T-helper 2 cell treated with Interferon-gamma antibody and Interleukin-4, amounts not matched to agents 5 μg/mL and 100 μg/mL, for 36 hours (primary cell): ENCODE measurements around the gene ZFHX3.

Experiments
- DNase-seq: peaks from one replicate; pipeline ENCODE4 v3.0.0; 2021; ENCODE audit warnings: low spot score
- H3K27ac Mint-ChIP-seq: one replicate; pipeline ENCODE4 v1.8.0; 2021; ENCODE audit warnings: mild to moderate bottlenecking, mixed read lengths
- H3K27me3 Mint-ChIP-seq: one replicate; pipeline ENCODE4 v1.8.0; 2021; ENCODE audit warnings: low read depth, mixed read lengths
- H3K36me3 Mint-ChIP-seq: one replicate; pipeline ENCODE4 v1.8.0; 2021; ENCODE audit warnings: low read depth, mixed read lengths
- H3K4me1 Mint-ChIP-seq: one replicate; pipeline ENCODE4 v1.8.0; 2021; ENCODE audit warnings: low read depth, mixed read lengths
- H3K4me3 Mint-ChIP-seq: one replicate; pipeline ENCODE4 v1.8.0; 2022; ENCODE audit warnings: mild to moderate bottlenecking, moderate library complexity, mixed read lengths
- H3K9me3 Mint-ChIP-seq: one replicate; pipeline ENCODE4 v1.8.0; 2021; ENCODE audit warnings: mixed read lengths

Gene ZFHX3

DNA sequence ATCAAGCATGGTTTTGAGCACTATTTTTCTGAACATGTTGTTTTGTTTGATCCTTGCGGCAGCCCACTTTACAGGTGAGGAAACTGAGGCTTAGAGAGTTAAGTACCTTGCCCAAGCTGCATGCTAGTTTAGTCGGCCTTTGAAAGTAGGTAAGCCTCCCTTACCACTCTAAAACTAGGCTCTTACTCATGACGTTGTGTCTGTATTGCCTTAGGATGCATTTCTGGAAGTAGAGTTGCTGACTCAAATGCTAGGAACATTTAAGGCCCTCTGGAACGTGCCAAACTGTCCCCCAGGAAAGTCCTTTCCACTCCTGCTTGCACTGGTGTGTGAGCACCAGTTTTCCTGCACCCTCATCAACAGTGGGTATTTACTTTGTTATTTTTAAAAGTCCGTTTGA lies 76.6 kb downstream of the ZFHX3 start:
- DNase-seq: no peak
- Mint-ChIP-seq H3K4me3 (no peak overlapping the region), H3K27ac (no peak overlapping the region), H3K36me3 (no peaks in the 10 kb centered on the region), H3K27me3 (no peaks in the 10 kb centered on the region), H3K9me3 (no peaks in the 10 kb centered on the region), H3K4me1 (no peaks in the 10 kb centered on the region)

DNA sequence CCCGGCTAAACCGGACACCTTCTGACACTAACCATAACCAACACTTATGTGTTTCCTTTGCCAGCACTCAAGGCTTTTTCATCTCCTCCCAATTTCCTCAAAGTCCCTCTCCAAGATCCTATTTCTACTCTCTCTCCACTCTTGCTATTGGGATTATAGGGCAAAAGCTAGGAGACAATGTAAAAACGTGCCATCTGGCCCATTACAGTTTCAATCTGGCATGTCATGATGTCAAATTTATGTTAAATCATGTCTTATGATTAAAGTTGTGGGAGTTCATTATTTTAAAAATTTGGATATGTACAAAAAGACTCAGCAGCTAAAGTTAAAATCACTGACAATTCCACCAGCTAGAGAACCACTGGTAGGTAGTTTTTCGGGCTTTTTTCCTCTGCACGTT lies 77.3 kb downstream of the ZFHX3 start:
- no peak overlapping the region for H3K27ac Mint-ChIP-seq
- no peaks in the 10 kb centered on the region for H3K27me3 Mint-ChIP-seq
- H3K4me1 Mint-ChIP-seq: no peaks in the 10 kb centered on the region
- H3K9me3 Mint-ChIP-seq: no peaks in the 10 kb centered on the region
- H3K4me3 Mint-ChIP-seq: no peak overlapping the region
- no peaks in the 10 kb centered on the region for H3K36me3 Mint-ChIP-seq
- DNase-seq: no peak

DNA sequence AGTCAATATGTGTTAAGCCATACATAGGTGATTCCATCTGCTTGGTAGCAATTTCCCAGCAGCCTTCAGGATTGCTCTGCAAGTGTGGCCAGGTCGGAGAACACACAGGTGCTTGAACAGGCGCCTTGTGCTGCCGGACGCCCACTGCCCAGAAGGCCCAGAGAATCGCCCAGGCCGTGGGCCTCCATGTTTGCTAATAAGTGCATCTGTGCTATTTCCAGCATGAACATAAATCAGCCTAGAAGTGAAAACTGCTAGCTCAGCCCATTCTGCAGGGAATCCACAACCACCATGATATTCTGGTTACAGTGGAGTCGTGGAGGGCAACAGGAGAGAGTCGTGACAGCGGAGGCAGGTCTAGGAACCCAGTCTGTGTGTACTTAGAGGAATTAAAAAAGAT lies 78.1 kb downstream of the ZFHX3 start:
- DNase-seq: no peak
- no peaks in the 10 kb centered on the region for H3K27me3 Mint-ChIP-seq
- no peaks in the 10 kb centered on the region for H3K36me3 Mint-ChIP-seq
- no peaks in the 10 kb centered on the region for H3K9me3 Mint-ChIP-seq
- H3K4me3 Mint-ChIP-seq: no peak overlapping the region
- H3K27ac Mint-ChIP-seq: no peak overlapping the region
- H3K4me1 Mint-ChIP-seq: no peaks in the 10 kb centered on the region

DNA sequence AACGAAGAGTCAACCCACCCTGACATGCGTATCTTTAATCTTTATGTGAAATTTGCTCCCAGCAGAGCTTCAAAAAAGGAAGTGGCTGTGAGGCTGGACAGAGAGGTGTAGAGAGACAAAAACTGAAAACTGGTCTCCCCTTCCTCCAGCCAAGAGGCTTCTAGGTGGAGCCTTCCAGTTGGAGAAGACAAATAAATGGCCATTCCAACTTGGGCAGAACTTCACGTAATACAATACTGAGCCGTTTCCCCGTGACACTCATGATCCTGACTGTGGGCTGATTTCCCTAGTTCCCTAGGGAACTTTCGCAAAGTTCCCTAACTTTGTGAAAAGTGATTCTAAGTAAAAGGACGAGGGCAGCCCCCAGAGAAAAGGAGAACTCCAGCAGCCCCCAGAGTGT lies 78.8 kb downstream of the ZFHX3 start:
- H3K9me3 Mint-ChIP-seq: no peaks in the 10 kb centered on the region
- no peak for DNase-seq
- no peak overlapping the region for H3K27ac Mint-ChIP-seq
- no peaks in the 10 kb centered on the region for H3K4me1 Mint-ChIP-seq
- H3K36me3 Mint-ChIP-seq: no peaks in the 10 kb centered on the region
- H3K27me3 Mint-ChIP-seq: no peaks in the 10 kb centered on the region
- H3K4me3 Mint-ChIP-seq: no peak overlapping the region

DNA sequence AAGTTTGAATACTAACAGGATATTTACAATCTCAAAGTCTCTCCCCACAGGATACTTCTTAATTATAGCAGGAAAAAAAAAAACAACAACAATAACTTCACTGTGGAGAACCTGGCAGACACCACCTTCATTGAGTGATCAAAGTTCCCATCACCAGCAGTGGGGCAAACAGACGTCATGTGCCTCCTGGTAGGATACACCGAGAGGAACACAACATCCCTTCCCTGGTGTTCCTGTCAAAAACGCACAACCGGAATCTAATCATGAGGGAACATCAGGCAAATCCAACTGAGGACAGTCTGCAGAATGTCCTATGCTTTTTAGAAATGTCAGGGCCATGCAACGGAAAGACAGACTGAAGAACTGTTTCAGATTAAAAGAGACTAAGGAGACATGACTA lies 80.0 kb downstream of the ZFHX3 start:
- Mint-ChIP-seq H3K36me3 (no peaks in the 10 kb centered on the region), H3K9me3 (no peaks in the 10 kb centered on the region), H3K27ac (no peak overlapping the region), H3K27me3 (no peaks in the 10 kb centered on the region), H3K4me3 (no peak overlapping the region), H3K4me1 (no peaks in the 10 kb centered on the region)
- no peak for DNase-seq

DNA sequence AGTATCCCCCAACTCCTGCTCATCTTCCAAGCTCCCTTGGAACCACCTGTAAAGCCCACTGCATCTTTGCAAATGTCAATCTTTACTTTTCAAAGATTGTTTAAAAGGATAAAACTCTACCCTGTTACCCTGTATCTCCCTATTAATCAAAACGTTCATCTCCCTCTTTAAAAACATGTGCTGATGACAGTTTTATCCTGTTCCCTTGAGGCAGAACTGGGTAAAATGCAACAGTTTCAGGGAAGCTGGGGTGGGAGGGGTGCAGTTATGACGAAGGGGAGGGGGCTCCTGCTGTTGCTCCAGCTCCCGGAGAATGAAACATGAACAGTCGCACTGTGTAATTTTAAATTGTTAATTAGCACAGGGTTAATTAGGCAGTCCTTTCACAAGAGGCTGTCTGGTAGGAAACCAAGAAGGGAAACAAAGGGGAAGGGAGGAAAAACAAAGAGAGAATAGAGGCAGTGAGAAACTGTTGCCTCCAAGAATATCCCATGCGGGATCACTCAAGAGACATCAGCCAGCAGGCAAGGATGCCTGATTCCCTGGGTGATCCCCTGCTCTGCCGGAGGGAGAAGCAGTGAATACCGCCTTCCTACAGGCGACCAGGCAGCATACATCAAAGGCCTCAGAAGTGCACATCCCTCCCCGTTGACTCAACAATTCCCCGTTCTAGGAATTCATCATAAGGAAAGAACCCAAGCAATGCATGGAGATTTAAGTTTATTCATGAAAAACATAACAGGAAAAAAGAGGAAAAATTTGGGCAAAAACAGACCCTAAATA lies 84.2 kb downstream of the ZFHX3 start:
- Mint-ChIP-seq H3K27me3 (no peaks in the 10 kb centered on the region), H3K4me3 (no peak overlapping the region), H3K4me1 (no peaks in the 10 kb centered on the region), H3K9me3 (no peaks in the 10 kb centered on the region), H3K27ac (no peak overlapping the region), H3K36me3 (no peaks in the 10 kb centered on the region)
- DNase-seq: no peak

DNA sequence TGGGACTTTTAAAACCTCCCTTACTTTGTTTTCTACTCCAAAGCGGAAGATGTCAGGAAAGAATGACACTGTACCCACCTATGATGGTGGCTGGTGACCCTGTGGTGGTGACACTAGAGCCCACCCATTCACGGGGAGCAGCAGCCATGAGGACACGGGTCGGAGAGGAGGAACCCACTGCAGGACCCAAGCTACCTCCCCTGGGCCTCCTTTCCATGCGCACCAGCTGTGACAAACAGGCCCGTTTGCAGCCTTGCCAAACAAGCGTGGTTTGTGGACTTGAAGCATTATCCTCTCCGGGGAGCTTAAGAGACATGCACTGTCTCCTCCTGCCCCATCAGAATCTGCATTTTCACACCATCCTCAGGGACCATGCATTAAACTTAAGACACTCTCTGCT lies 85.6 kb downstream of the ZFHX3 start:
- H3K27ac Mint-ChIP-seq: no peak overlapping the region
- H3K9me3 Mint-ChIP-seq: no peaks in the 10 kb centered on the region
- no peak for DNase-seq
- no peak overlapping the region for H3K4me3 Mint-ChIP-seq
- H3K27me3 Mint-ChIP-seq: no peaks in the 10 kb centered on the region
- H3K4me1 Mint-ChIP-seq: no peaks in the 10 kb centered on the region
- no peaks in the 10 kb centered on the region for H3K36me3 Mint-ChIP-seq

DNA sequence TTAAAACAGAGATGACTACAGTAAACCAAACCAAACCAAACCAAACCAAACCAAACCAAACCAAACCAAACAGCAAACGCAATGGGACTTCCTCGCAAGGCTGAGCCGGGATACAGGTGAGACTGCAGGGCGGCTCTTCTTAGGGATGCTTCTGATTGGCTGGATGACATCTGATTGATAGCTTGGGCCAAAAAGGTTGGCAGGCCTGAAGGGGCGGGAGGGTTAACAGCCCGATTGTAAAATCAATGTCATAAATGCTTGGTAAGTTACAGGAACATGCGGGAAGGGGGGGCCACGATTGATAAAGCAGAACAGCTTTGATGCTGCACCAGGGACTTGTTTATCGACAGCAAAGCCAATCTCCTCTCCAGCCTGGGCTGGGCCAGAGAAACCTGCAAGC lies 86.1 kb downstream of the ZFHX3 start:
- Mint-ChIP-seq H3K36me3 (no peaks in the 10 kb centered on the region), H3K27me3 (no peaks in the 10 kb centered on the region), H3K4me1 (no peaks in the 10 kb centered on the region), H3K9me3 (no peaks in the 10 kb centered on the region), H3K27ac (no peak overlapping the region), H3K4me3 (no peak overlapping the region)
- DNase-seq: no peak

DNA sequence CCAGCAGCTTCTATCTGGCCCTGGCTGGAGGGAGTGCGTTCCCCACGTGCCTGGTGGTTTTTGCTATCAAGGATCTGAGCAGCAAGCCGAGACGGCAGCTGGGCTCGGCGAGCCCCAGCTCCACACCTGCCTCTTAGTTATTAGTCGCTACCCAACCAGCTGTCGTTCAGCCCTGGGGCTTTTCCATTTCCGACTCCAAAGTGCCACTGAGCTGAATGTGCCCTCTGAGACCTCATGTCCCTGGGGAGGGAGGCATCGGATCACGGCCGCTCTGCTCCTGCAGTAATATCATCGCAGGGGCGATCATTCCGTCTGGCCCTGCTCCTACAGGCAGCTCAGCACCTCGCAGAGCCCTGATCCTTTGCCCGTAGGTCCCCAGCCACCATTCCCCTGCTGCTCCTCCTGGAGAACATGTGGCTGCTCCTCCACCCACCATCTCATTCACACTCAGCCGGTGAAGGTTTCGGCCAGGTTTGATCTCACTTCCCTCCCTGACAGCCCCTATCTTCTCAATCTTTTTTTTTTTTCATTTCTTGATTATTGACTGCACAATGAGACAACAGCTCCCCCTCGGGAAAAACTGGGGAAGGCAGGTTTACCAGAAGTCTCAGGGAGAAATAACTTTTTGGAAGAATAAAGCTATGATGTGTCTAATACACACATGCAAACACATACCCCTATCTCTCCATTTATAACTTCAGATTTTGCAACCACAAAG lies 86.7 kb downstream of the ZFHX3 start:
- Mint-ChIP-seq H3K27me3 (no peaks in the 10 kb centered on the region), H3K9me3 (no peaks in the 10 kb centered on the region), H3K36me3 (no peaks in the 10 kb centered on the region), H3K4me3 (no peak overlapping the region), H3K4me1 (no peaks in the 10 kb centered on the region), H3K27ac (no peak overlapping the region)
- no peak for DNase-seq

DNA sequence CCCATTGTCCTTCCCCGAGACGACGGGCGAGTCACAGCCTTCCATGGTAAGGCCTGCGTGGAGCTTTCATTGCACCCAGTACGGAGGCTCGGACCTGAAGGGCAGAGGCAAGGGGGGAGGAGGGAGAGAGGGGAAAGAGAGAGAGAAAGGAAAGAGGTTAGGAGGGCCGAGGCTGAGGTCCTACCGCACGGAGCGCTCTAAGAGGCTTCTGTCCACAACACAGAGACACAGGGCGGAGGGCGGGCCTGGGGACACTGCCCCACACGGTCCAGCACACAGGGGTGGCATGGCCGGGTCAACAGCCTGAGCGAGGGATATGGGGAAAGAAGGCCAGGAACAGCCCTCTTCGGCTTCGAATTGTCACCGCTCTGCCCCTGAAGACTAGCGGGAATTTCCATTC lies 87.8 kb downstream of the ZFHX3 start:
- DNase-seq: no peak
- H3K4me1 Mint-ChIP-seq: no peaks in the 10 kb centered on the region
- no peak overlapping the region for H3K4me3 Mint-ChIP-seq
- H3K27ac Mint-ChIP-seq: no peak overlapping the region
- no peaks in the 10 kb centered on the region for H3K9me3 Mint-ChIP-seq
- no peaks in the 10 kb centered on the region for H3K27me3 Mint-ChIP-seq
- H3K36me3 Mint-ChIP-seq: no peaks in the 10 kb centered on the region

DNA sequence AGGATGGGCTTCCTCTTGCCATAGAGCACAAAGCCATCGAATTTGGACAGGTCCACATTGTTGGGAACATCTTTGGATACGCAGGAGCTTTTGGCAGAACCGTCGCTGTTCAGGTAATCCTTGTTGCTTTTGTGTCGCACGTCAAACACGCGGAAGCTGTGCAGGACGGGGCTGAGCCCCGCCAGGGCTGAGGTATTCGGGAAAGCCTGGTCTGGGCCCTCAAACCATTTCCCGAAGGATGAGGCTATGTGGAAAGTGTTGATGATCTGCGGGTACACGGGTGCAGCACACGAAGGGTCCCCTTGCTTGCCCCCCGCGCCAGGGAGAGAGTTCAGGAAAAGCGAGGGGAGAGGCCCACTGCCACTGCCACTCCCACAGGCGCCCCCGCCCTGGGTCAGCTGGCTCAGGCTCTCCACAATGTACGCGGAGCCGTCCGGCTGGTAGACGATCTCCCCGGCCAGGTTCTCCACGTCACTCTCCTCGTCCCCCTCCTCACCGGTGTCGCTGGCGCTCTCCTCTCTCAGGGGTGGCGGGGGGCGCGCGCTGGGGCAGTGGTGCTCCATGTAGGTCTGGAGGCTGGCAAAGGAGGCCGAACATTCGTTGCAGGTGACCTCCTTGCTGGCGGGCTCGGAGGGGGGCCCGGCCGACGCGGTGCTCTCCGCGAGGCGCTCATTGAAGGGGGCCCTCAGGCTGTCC lies 88.5 kb downstream of the ZFHX3 start:
- H3K4me3 Mint-ChIP-seq: no peak overlapping the region
- no peaks in the 10 kb centered on the region for H3K27me3 Mint-ChIP-seq
- no peak for DNase-seq
- no peaks in the 10 kb centered on the region for H3K4me1 Mint-ChIP-seq
- no peaks in the 10 kb centered on the region for H3K9me3 Mint-ChIP-seq
- H3K27ac Mint-ChIP-seq: no peak overlapping the region
- no peaks in the 10 kb centered on the region for H3K36me3 Mint-ChIP-seq

DNA sequence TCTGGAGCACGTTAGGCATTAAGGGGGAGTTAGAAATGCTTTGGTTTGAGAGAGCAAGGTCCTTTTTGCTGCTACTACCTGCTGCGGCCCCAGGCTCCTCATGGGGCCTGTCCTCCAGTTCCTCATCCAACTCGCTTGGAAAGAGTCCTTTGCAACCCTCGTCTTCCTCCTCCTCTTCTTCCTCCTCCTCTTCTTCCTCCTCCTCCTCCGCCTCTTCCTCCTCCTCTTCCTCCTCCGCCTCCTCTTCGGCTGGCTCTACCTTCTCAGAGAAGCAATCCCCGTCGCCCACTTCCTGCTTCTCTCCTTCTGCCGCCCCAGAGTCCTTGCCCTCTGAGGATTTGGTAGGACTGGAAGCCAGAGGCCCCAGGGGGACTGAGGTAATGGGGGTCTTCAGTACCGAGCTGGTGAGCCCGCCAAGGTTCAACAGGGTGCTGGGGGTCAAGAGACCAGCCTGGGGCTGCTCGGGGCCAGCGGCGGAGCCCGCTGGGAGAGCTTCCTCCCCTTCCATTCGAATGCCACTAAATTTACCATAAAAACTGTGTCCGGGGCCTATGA lies 89.3 kb downstream of the ZFHX3 start:
- Mint-ChIP-seq H3K4me3 (no peak overlapping the region), H3K9me3 (no peaks in the 10 kb centered on the region), H3K4me1 (no peaks in the 10 kb centered on the region), H3K27me3 (no peaks in the 10 kb centered on the region), H3K27ac (no peak overlapping the region), H3K36me3 (no peaks in the 10 kb centered on the region)
- no peak for DNase-seq

DNA sequence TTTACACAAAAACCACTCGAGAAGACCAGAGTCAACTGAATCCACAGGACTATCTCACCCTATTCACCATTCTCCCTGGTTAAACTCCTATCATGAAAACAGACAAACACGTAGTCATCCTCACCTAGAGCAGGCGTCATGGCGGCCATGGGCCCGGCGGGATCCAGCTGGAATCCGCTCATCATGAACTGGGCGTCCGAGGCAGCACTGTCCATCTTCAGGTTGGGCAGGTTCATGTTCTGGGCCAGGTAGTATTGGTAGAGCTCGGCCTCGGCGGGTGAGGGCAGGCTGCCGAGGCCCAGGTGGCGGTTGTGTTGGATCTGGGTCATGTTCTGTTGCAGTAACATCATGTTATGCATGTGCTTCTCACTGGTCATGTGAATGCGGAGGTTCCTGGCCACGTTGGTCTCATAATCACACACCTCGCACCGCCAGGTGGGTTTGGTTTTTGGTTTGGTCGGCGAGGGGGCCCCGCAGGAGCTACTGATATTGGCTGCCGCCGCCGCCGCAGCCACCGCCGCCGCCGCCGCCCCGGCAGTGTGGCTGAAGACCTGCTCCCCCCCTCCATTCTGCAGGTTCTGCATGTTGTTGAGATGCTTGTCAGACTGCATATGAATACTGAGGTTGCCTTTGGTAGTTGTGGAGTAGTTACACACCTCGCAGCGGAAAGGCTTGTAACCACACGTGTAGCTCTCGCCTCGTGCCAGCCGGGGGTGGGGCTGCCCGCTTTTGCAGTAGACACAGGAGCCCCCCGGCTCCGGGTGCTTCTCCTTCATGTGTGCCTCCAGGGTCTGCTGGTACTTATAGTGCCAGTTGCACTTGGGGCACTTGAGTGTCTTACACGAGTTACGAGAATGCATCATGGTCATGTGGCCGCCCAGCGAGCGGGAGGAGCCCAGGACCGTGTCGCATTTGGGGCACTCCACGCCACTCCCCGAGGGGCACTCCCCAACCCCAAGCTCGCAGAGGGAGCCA lies 90.3 kb downstream of the ZFHX3 start:
- Mint-ChIP-seq H3K4me3 (no peak overlapping the region), H3K27ac (no peak overlapping the region), H3K9me3 (no peaks in the 10 kb centered on the region), H3K36me3 (no peaks in the 10 kb centered on the region), H3K4me1 (no peaks in the 10 kb centered on the region), H3K27me3 (no peaks in the 10 kb centered on the region)
- DNase-seq: no peak
